NCI-H510A treated with DMSO at 0.1 percent for 48 hours (cell line): ENCODE data around the gene NLGN2.

Source experiments
- DNase-seq: peaks from one replicate; lab custom pipeline; 2025; lab: John Stamatoyannopoulos, UW

Gene NLGN2

GRCh38 chr17:7392696-7393612 lies 14.7 kb upstream of the NLGN2 start:
- DNase-seq, result no peak

- DNase-seq, result peak; percentile 57
These were observed 13.8 kb upstream of the NLGN2 start for GRCh38 chr17:7393613-7394451.

GRCh38 chr17:7394452-7395191 lies 13.0 kb upstream of the NLGN2 start, which contains the start of gene PLSCR3:
Gene PLSCR3 (minus strand): TSS chr17:7394525. CDS start chr17:7394110, 415 bp downstream.
- DNase-seq, result peak; percentile 78

- DNase-seq, result no peak
These were observed 11.5 kb upstream of the NLGN2 start for GRCh38 chr17:7396147-7396546.

GRCh38 chr17:7398612-7399011 lies 9.0 kb upstream of the NLGN2 start:
- DNase-seq, result no peak

- no peak for DNase-seq
These were observed 4.5 kb upstream of the NLGN2 start for GRCh38 chr17:7403043-7403726.

GRCh38 chr17:7403727-7403976 lies 4.0 kb upstream of the NLGN2 start:
- DNase-seq, result peak; percentile 87

GRCh38 chr17:7403977-7404736 lies 3.5 kb upstream of the NLGN2 start, which contains the start of gene TMEM256:
Gene TMEM256 (minus strand): TSS chr17:7404097. CDS start chr17:7404084, 13 bp downstream.
- peak; percentile 98 for DNase-seq

- no peak for DNase-seq
These were observed 2.8 kb upstream of the NLGN2 start for GRCh38 chr17:7404737-7405349.

- no peak for DNase-seq
These were observed 2.1 kb upstream of the NLGN2 start for GRCh38 chr17:7405350-7406234.

- no peak for DNase-seq
These were observed 1.3 kb upstream of the NLGN2 start for GRCh38 chr17:7406235-7406825.

GRCh38 chr17:7407082-7407481 lies 563 bp upstream of the NLGN2 start:
- no peak for DNase-seq

- no peak for DNase-seq
These were observed 645 bp downstream of the NLGN2 start for GRCh38 chr17:7408252-7408727.

- DNase-seq, result no peak
These were observed 1.2 kb downstream of the NLGN2 start for GRCh38 chr17:7408863-7409262.

- DNase-seq, result no peak
These were observed 2.1 kb downstream of the NLGN2 start for GRCh38 chr17:7409716-7410115.

- no peak for DNase-seq
These were observed 3.2 kb downstream of the NLGN2 start for GRCh38 chr17:7410634-7411426.

GRCh38 chr17:7411427-7411750 lies 3.7 kb downstream of the NLGN2 start:
- DNase-seq, result no peak

GRCh38 chr17:7413346-7413985 lies 5.8 kb downstream of the NLGN2 start:
- no peak for DNase-seq
